ENCODE results near the gene MRPL39. TPM values are rescaled to one million over a fixed set of nuclear protein-coding genes. Genes with fewer than 3 reads are reported as not detected.

The MRPL39 gene
- polyA plus RNA-seq, 1 donor from 2014 or later = 28.5 TPM

DNA sequence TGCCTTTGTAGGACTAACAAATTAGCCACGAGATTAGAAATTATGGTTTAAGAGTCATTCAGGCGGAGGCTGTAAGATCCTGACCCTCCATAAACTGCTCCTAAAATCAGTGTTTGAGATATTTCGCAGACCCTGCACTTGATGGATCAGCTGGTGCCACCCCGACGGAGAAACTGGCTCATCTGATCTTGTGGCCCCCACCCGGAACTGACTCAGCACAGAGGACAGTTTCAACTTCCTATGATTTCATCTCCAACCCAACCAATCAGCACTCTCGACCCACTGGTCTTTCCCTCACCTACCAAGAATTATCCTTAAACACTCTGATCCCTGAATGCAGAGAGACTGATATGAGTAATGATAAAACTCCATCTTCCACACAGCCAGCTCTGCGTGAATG, 28.0 kb upstream of the MRPL39 start:
- Histone ChIP-seq H3K9me2 (ENCODE audit: insufficient read depth, low read length) (no peaks in the 10 kb centered on the region), H3K4me3 (ENCODE audit: low read length) (no peak overlapping the region), H3K9ac (ENCODE audit: low read length) (no peak overlapping the region), H4K20me1 (ENCODE audit: insufficient read depth) (no peaks in the 10 kb centered on the region), H3K4me2 (ENCODE audit: low read length) (no peak overlapping the region), H2AFZ (ENCODE audit: low read depth, low read length) (no peak overlapping the region), H3K79me2 (replicated peaks; ENCODE audit: insufficient read depth, low read length) (no peaks in the 10 kb centered on the region), H3K36me3 (ENCODE audit: insufficient read depth, low read length) (no peaks in the 10 kb centered on the region), H3K27ac (ENCODE audit: low read length) (no peak overlapping the region), H3K27me3 (ENCODE audit: insufficient read depth, low read depth, low read length) (no peaks in the 10 kb centered on the region), H3K9me3 (ENCODE audit: low read length) (no peaks in the 10 kb centered on the region), H3F3A (ENCODE audit: insufficient read depth, low read length, poor library complexity, severe bottlenecking) (peaks cover 3% of the 10 kb centered on the region)
- TF ChIP-seq EP300 (conservative IDR thresholded peaks at IDR 0.05; ENCODE audit: poor library complexity, severe bottlenecking) (no peak), MXI1 (conservative IDR thresholded peaks at IDR 0.05; ENCODE audit: poor library complexity, severe bottlenecking) (no peak), POLR2AphosphoS5 (IDR thresholded peaks at IDR 0.05) (no peak), TAF1 (IDR thresholded peaks at IDR 0.05; ENCODE audit: low read depth) (no peak), EZH2 (IDR thresholded peaks at IDR 0.05; ENCODE audit: borderline replicate concordance, insufficient read depth, low read length, poor library complexity, severe bottlenecking) (no peak), SMC3 (conservative IDR thresholded peaks at IDR 0.05; ENCODE audit: poor library complexity) (no peak), RAD21 (conservative IDR thresholded peaks at IDR 0.05) (no peak)
- TF ChIP-seq, protein P1, sequence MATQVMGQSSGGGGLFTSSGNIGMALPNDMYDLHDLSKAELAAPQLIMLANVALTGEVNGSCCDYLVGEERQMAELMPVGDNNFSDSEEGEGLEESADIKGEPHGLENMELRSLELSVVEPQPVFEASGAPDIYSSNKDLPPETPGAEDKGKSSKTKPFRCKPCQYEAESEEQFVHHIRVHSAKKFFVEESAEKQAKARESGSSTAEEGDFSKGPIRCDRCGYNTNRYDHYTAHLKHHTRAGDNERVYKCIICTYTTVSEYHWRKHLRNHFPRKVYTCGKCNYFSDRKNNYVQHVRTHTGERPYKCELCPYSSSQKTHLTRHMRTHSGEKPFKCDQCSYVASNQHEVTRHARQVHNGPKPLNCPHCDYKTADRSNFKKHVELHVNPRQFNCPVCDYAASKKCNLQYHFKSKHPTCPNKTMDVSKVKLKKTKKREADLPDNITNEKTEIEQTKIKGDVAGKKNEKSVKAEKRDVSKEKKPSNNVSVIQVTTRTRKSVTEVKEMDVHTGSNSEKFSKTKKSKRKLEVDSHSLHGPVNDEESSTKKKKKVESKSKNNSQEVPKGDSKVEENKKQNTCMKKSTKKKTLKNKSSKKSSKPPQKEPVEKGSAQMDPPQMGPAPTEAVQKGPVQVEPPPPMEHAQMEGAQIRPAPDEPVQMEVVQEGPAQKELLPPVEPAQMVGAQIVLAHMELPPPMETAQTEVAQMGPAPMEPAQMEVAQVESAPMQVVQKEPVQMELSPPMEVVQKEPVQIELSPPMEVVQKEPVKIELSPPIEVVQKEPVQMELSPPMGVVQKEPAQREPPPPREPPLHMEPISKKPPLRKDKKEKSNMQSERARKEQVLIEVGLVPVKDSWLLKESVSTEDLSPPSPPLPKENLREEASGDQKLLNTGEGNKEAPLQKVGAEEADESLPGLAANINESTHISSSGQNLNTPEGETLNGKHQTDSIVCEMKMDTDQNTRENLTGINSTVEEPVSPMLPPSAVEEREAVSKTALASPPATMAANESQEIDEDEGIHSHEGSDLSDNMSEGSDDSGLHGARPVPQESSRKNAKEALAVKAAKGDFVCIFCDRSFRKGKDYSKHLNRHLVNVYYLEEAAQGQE (IDR thresholded peaks at IDR 0.05; ENCODE audit: borderline replicate concordance) = no peak
- TF ChIP-seq, protein P2, sequence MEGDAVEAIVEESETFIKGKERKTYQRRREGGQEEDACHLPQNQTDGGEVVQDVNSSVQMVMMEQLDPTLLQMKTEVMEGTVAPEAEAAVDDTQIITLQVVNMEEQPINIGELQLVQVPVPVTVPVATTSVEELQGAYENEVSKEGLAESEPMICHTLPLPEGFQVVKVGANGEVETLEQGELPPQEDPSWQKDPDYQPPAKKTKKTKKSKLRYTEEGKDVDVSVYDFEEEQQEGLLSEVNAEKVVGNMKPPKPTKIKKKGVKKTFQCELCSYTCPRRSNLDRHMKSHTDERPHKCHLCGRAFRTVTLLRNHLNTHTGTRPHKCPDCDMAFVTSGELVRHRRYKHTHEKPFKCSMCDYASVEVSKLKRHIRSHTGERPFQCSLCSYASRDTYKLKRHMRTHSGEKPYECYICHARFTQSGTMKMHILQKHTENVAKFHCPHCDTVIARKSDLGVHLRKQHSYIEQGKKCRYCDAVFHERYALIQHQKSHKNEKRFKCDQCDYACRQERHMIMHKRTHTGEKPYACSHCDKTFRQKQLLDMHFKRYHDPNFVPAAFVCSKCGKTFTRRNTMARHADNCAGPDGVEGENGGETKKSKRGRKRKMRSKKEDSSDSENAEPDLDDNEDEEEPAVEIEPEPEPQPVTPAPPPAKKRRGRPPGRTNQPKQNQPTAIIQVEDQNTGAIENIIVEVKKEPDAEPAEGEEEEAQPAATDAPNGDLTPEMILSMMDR (IDR thresholded peaks at IDR 0.05; ENCODE audit: poor library complexity, severe bottlenecking) = no peak

DNA sequence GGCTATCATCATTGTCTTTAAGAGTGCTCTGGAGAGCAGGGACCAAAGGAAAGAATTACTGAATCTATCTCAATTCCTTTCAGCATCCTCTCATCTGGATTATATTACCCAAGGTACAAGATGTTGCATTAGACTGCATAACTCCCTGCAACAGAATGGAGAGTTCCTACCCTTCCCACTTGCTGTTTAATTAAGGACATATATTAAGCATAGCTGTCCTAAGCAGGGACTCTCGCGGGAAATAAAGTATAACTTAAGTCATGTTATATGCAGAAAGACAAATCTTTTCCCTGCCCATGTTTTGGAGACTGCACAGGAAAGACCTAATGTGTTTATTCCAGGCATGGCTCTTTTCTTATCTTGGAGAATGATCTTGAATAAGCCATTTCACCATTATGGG, 25.0 kb upstream of the MRPL39 start:
- Histone ChIP-seq H3K4me2 (ENCODE audit: low read length) (no peak overlapping the region), H3K79me2 (replicated peaks; ENCODE audit: insufficient read depth, low read length) (no peaks in the 10 kb centered on the region)

More for the DNA sequence above, 25.0 kb upstream of the MRPL39 start:
- TF ChIP-seq EP300 (conservative IDR thresholded peaks at IDR 0.05; ENCODE audit: poor library complexity, severe bottlenecking) (no peak), RAD21 (conservative IDR thresholded peaks at IDR 0.05) (no peak), TAF1 (IDR thresholded peaks at IDR 0.05; ENCODE audit: low read depth) (no peak), EZH2 (IDR thresholded peaks at IDR 0.05; ENCODE audit: borderline replicate concordance, insufficient read depth, low read length, poor library complexity, severe bottlenecking) (no peak), MXI1 (conservative IDR thresholded peaks at IDR 0.05; ENCODE audit: poor library complexity, severe bottlenecking) (no peak), SMC3 (conservative IDR thresholded peaks at IDR 0.05; ENCODE audit: poor library complexity) (no peak), POLR2AphosphoS5 (IDR thresholded peaks at IDR 0.05) (no peak)
- TF ChIP-seq, protein P2 (IDR thresholded peaks at IDR 0.05; ENCODE audit: poor library complexity, severe bottlenecking) = no peak
- TF ChIP-seq, protein P1 (IDR thresholded peaks at IDR 0.05; ENCODE audit: borderline replicate concordance) = no peak
- no peaks in the 10 kb centered on the region for H3K9me2 ChIP-seq (ENCODE audit: insufficient read depth, low read length)
- H3K9me3 ChIP-seq (ENCODE audit: low read length) = no peaks in the 10 kb centered on the region
- H3K9ac ChIP-seq (ENCODE audit: low read length) = no peak overlapping the region
- H3K4me3 ChIP-seq (ENCODE audit: low read length) = no peak overlapping the region
- H2AFZ ChIP-seq (ENCODE audit: low read depth, low read length) = no peak overlapping the region
- no peak overlapping the region for H3K27ac ChIP-seq (ENCODE audit: low read length)
- H3K36me3 ChIP-seq (ENCODE audit: insufficient read depth, low read length) = no peaks in the 10 kb centered on the region
- H4K20me1 ChIP-seq (ENCODE audit: insufficient read depth) = no peaks in the 10 kb centered on the region
- H3F3A ChIP-seq (ENCODE audit: insufficient read depth, low read length, poor library complexity, severe bottlenecking) = no peaks in the 10 kb centered on the region
- no peaks in the 10 kb centered on the region for H3K27me3 ChIP-seq (ENCODE audit: insufficient read depth, low read depth, low read length)
